ENCODE data around the gene TMED8.

Gene TMED8

DNA sequence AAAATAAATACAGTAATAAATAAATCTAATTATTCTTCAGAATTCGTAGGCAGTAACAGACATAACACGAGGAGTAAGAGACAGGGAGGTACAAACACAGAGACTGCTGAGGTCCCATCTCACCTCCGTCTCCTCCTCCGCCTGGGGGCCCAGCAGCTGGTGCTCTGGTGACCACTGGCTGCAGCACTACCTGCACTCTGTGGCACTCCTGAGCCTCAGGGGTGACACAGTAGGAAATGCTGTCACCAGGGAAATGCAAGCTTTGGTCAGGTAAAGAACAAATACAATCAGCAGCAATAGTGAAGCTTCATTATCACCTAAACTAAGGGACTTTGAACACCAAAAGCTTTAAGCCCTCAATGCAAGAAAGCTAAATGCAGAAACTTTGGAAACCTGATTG, 36.5 kb downstream of the TMED8 start:
- Histone ChIP-seq H3K27ac (ENCODE audit: low read depth, low read length) (no peak overlapping the region), H3K4me1 (ENCODE audit: control insufficient read depth, low read length) (no peaks in the 10 kb centered on the region), H3K4me2 (ENCODE audit: low read length) (no peak overlapping the region), H3K79me2 (ENCODE audit: control insufficient read depth, low read length) (no peaks in the 10 kb centered on the region), H3K36me3 (ENCODE audit: control insufficient read depth, low read length) (peaks cover 87% of the 10 kb centered on the region), H3K9me3 (ENCODE audit: control insufficient read depth, insufficient read depth, low read length) (no peaks in the 10 kb centered on the region), H3K27me3 (ENCODE audit: control insufficient read depth, low read length) (no peaks in the 10 kb centered on the region), H4K20me1 (ENCODE audit: control insufficient read depth, insufficient read depth, low read depth, low read length) (no peaks in the 10 kb centered on the region), H3F3A (ENCODE audit: control insufficient read depth, insufficient read depth) (peaks cover 8% of the 10 kb centered on the region), H3K4me3 (ENCODE audit: low read length) (no peak overlapping the region), H3K9me2 (replicated peaks; ENCODE audit: control insufficient read depth, low read length) (no peaks in the 10 kb centered on the region)
- TF ChIP-seq, protein P1, sequence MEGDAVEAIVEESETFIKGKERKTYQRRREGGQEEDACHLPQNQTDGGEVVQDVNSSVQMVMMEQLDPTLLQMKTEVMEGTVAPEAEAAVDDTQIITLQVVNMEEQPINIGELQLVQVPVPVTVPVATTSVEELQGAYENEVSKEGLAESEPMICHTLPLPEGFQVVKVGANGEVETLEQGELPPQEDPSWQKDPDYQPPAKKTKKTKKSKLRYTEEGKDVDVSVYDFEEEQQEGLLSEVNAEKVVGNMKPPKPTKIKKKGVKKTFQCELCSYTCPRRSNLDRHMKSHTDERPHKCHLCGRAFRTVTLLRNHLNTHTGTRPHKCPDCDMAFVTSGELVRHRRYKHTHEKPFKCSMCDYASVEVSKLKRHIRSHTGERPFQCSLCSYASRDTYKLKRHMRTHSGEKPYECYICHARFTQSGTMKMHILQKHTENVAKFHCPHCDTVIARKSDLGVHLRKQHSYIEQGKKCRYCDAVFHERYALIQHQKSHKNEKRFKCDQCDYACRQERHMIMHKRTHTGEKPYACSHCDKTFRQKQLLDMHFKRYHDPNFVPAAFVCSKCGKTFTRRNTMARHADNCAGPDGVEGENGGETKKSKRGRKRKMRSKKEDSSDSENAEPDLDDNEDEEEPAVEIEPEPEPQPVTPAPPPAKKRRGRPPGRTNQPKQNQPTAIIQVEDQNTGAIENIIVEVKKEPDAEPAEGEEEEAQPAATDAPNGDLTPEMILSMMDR (IDR thresholded peaks at IDR 0.05; ENCODE audit: low read depth, low read length, poor library complexity, severe bottlenecking), result no peak
- no peak for TF ChIP-seq EZH2phosphoT487 (IDR thresholded peaks at IDR 0.05; ENCODE audit: borderline replicate concordance, low read length)

DNA sequence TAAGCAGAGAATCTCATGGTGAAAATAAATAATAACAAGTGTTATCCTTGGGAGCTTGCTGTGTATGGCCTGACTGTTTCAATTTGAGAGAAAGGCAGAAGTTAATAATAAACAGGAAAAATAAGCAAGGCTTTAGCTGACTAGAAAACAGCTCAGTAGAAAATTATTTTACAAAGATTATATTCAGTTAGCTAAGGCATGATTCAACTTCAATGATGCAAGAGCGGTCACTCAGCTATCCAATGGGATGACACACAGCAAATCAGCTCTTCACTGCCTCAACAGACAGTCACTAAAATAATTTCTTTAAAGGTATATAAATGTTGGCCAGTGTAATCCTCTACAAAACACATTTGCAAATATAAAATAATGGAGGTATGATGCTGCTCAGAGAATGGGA, 37.5 kb downstream of the TMED8 start:
- H4K20me1 ChIP-seq (ENCODE audit: control insufficient read depth, insufficient read depth, low read depth, low read length), result no peaks in the 10 kb centered on the region
- H3K27me3 ChIP-seq (ENCODE audit: control insufficient read depth, low read length), result no peaks in the 10 kb centered on the region
- H3F3A ChIP-seq (ENCODE audit: control insufficient read depth, insufficient read depth), result peaks cover 8% of the 10 kb centered on the region
- TF ChIP-seq EZH2phosphoT487 (IDR thresholded peaks at IDR 0.05; ENCODE audit: borderline replicate concordance, low read length), result no peak
- TF ChIP-seq, protein P1 (IDR thresholded peaks at IDR 0.05; ENCODE audit: low read depth, low read length, poor library complexity, severe bottlenecking), result no peak
- H3K79me2 ChIP-seq (ENCODE audit: control insufficient read depth, low read length), result no peaks in the 10 kb centered on the region
- H3K27ac ChIP-seq (ENCODE audit: low read depth, low read length), result no peak overlapping the region
- no peaks in the 10 kb centered on the region for H3K9me2 ChIP-seq (replicated peaks; ENCODE audit: control insufficient read depth, low read length)
- H3K4me1 ChIP-seq (ENCODE audit: control insufficient read depth, low read length), result no peaks in the 10 kb centered on the region
- H3K4me3 ChIP-seq (ENCODE audit: low read length), result no peak overlapping the region
- H3K9me3 ChIP-seq (ENCODE audit: control insufficient read depth, insufficient read depth, low read length), result no peaks in the 10 kb centered on the region
- peaks cover 80% of the 10 kb centered on the region for H3K36me3 ChIP-seq (ENCODE audit: control insufficient read depth, low read length)
- H3K4me2 ChIP-seq (ENCODE audit: low read length), result no peak overlapping the region

DNA sequence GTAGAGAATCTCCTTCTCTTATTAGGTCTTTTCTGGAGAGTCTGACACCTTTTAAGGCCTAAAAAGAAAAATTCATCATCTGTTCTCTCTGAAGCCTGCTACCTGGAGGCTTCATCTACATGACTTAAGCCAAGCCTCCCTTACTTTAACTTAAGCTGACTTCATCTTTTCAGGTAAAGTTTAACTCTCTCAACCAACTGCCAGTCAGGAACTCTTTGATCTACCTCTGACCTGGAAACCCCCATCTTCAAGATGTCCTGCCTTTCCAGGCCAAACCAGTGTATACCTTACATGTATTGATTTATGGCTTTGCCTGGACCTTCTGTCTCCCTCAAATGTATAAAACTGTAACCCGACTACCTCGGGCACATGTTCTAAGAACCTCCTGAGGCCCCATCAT, 38.6 kb downstream of the TMED8 start:
- no peaks in the 10 kb centered on the region for H3K4me1 ChIP-seq (ENCODE audit: control insufficient read depth, low read length)

More for the DNA sequence above, 38.6 kb downstream of the TMED8 start:
- no peak overlapping the region for H3K4me3 ChIP-seq (ENCODE audit: low read length)
- H3K9me2 ChIP-seq (replicated peaks; ENCODE audit: control insufficient read depth, low read length), result no peaks in the 10 kb centered on the region
- peaks cover 69% of the 10 kb centered on the region for H3K36me3 ChIP-seq (ENCODE audit: control insufficient read depth, low read length)
- TF ChIP-seq, protein P1 (IDR thresholded peaks at IDR 0.05; ENCODE audit: low read depth, low read length, poor library complexity, severe bottlenecking), result no peak
- TF ChIP-seq EZH2phosphoT487 (IDR thresholded peaks at IDR 0.05; ENCODE audit: borderline replicate concordance, low read length), result no peak
- peaks cover 8% of the 10 kb centered on the region for H3F3A ChIP-seq (ENCODE audit: control insufficient read depth, insufficient read depth)
- no peak overlapping the region for H3K27ac ChIP-seq (ENCODE audit: low read depth, low read length)
- no peaks in the 10 kb centered on the region for H4K20me1 ChIP-seq (ENCODE audit: control insufficient read depth, insufficient read depth, low read depth, low read length)
- no peaks in the 10 kb centered on the region for H3K27me3 ChIP-seq (ENCODE audit: control insufficient read depth, low read length)
- no peaks in the 10 kb centered on the region for H3K9me3 ChIP-seq (ENCODE audit: control insufficient read depth, insufficient read depth, low read length)
- no peak overlapping the region for H3K4me2 ChIP-seq (ENCODE audit: low read length)
- no peaks in the 10 kb centered on the region for H3K79me2 ChIP-seq (ENCODE audit: control insufficient read depth, low read length)
